Endodermal cell (in vitro differentiated cells): ENCODE measurements around the gene SLC2A10. TPM values are rescaled to one million over a fixed set of nuclear protein-coding genes. Genes with fewer than 3 reads are reported as not detected.

ENCODE experiments used
- DNase-seq: peaks from one replicate; pipeline ENCODE4 v3.0.0-alpha.2; 2017
- H3K27ac ChIP-seq: 2 replicates; pipeline ENCODE4 v1.5.1; 2013; ENCODE audit warnings: mild to moderate bottlenecking, low read depth, low read length, moderate library complexity
- H3K27me3 ChIP-seq: 2 replicates; pipeline ENCODE4 v1.6.1; 2013; ENCODE audit warnings: mild to moderate bottlenecking, low read length, moderate library complexity; ENCODE audit not compliant: insufficient read depth, control insufficient read depth, poor library complexity, severe bottlenecking
- H3K36me3 ChIP-seq: 2 replicates; pipeline ENCODE4 v1.7.0; 2013; ENCODE audit warnings: mild to moderate bottlenecking, low read length, moderate library complexity; ENCODE audit not compliant: control insufficient read depth, insufficient read depth
- H3K4me1 ChIP-seq: one replicate; pipeline ENCODE4 v1.7.0; 2013; ENCODE audit warnings: low read length; ENCODE audit not compliant: control insufficient read depth, insufficient read depth
- H3K4me3 ChIP-seq: 2 replicates; pipeline ENCODE4 v1.5.1; 2013; ENCODE audit warnings: mild to moderate bottlenecking, low read length, moderate library complexity
- H3K9ac ChIP-seq: 2 replicates; pipeline ENCODE4 v1.6.1; 2013; ENCODE audit warnings: mild to moderate bottlenecking, low read length, moderate library complexity; ENCODE audit not compliant: poor library complexity, severe bottlenecking; ENCODE audit errors: extremely low read depth
- H3K9me3 ChIP-seq: 2 replicates; pipeline ENCODE4 v1.6.1; 2013; ENCODE audit warnings: mild to moderate bottlenecking, low read length, moderate library complexity; ENCODE audit not compliant: control insufficient read depth
- H3K27ac Mint-ChIP-seq: 2 replicates; pipeline ENCODE4 v1.8.0; 2020; ENCODE audit warnings: mixed read lengths
- H3K27me3 Mint-ChIP-seq: 2 replicates; pipeline ENCODE4 v1.8.0; 2021; ENCODE audit warnings: mild to moderate bottlenecking, mixed read lengths; ENCODE audit not compliant: insufficient read depth
- H3K36me3 Mint-ChIP-seq: 2 replicates; pipeline ENCODE4 v1.8.0; 2020; ENCODE audit warnings: low read depth, mixed read lengths
- H3K4me1 Mint-ChIP-seq: 2 replicates; pipeline ENCODE4 v1.8.0; 2020; ENCODE audit warnings: mixed read lengths
- H3K4me3 Mint-ChIP-seq: 2 replicates; pipeline ENCODE4 v1.8.0; 2020; ENCODE audit warnings: mild to moderate bottlenecking, moderate library complexity, mixed read lengths
- H3K9me3 Mint-ChIP-seq: 2 replicates; pipeline ENCODE4 v1.8.0; 2020; ENCODE audit warnings: mild to moderate bottlenecking, mixed read lengths
- CTCF ChIP-seq: fragments of 200-600 bp; sonication (generic); conservative IDR thresholded peaks from 2 replicates; pipeline ENCODE4 v1.5.0; 2021; ENCODE audit warnings: antibody characterized with exemption, mild to moderate bottlenecking
- WGBS, 2 experiments: methylation state at CpG; one replicate each; pipeline versions ENCODE4 v1.1.5 to v1.1.7; 2013; ENCODE audit warnings: missing lambda C conversion rate in 2 of 2, mixed read lengths in 1 of 2; ENCODE audit not compliant: insufficient coverage in 1 of 2, insufficient read length in 1 of 2; 5-methylcytosine and 5-hydroxymethylcytosine counted together
- total RNA-seq, 2 donors: library from RNA; stranded (reverse); fragmentation: NEBNext Ultra II Directional in 1 of 2; extraction: Animal tissue kit (Norgen Biotek cat#: 25700) in 1 of 2; gene quantifications; 2 replicates in 1 of 2; 3 replicates in 1 of 2; pipeline ENCODE4 v1.2.1, GENCODE V29; 2021

Gene SLC2A10
- total RNA-seq, 2 donors from 2014 or later = 12.4 to 19.6 TPM

- H3K27ac ChIP-seq = peak overlapping the region; percentile 33
- peaks cover 28% of the 10 kb centered on the region for H3K36me3 ChIP-seq
- H3K9ac ChIP-seq = no peak overlapping the region
- Mint-ChIP-seq H3K27ac (peak overlapping the region; percentile 87), H3K4me3 (peak overlapping the region; percentile 56), H3K36me3 (peaks cover 24% of the 10 kb centered on the region), H3K4me1 (peaks cover 30% of the 10 kb centered on the region), H3K27me3 (no peaks in the 10 kb centered on the region), H3K9me3 (peaks cover 10% of the 10 kb centered on the region)
- DNase-seq = peak; percentile 90
- H3K4me1 ChIP-seq = no peaks in the 10 kb centered on the region
- peaks cover 10% of the 10 kb centered on the region for H3K9me3 ChIP-seq
- no peaks in the 10 kb centered on the region for H3K27me3 ChIP-seq
- H3K4me3 ChIP-seq = peak overlapping the region; percentile 67
- TF ChIP-seq CTCF = no peak
- 61 to 63% methylated on average over 21 to 23 of the region's 23 CpGs for WGBS, 2 experiments
These were observed 25.3 kb upstream of the SLC2A10 start for GRCh38 chr20:46683939-46684750.

- H3K36me3 Mint-ChIP-seq = peaks cover 24% of the 10 kb centered on the region
- Histone ChIP-seq H3K27ac (peak overlapping the region; percentile 95), H3K9ac (peak overlapping the region; percentile 83), H3K4me1 (no peaks in the 10 kb centered on the region), H3K36me3 (peaks cover 28% of the 10 kb centered on the region), H3K4me3 (peak overlapping the region; percentile 96), H3K9me3 (peaks cover 10% of the 10 kb centered on the region), H3K27me3 (no peaks in the 10 kb centered on the region)
- TF ChIP-seq CTCF = no peak
- H3K9me3 Mint-ChIP-seq = peaks cover 10% of the 10 kb centered on the region
- peaks cover 14% of the 10 kb centered on the region for H3K4me1 Mint-ChIP-seq
- no peak for DNase-seq
- H3K27ac Mint-ChIP-seq = peak overlapping the region; percentile 92
- 26 to 33% methylated on average over 18 to 20 of the region's 20 CpGs for WGBS, 2 experiments
- peak overlapping the region; percentile 87 for H3K4me3 Mint-ChIP-seq
- H3K27me3 Mint-ChIP-seq = no peaks in the 10 kb centered on the region
These were observed 21.0 kb upstream of the SLC2A10 start for GRCh38 chr20:46688151-46689081.

- Mint-ChIP-seq H3K9me3 (peaks cover 10% of the 10 kb centered on the region), H3K4me1 (peaks cover 7% of the 10 kb centered on the region), H3K36me3 (peaks cover 24% of the 10 kb centered on the region), H3K27me3 (no peaks in the 10 kb centered on the region), H3K4me3 (peak within 1 kb of the TSS; percentile 87), H3K27ac (peak within 1 kb of the TSS; percentile 92)
- Histone ChIP-seq H3K36me3 (peaks cover 28% of the 10 kb centered on the region), H3K4me3 (peak within 1 kb of the TSS; percentile 96), H3K27me3 (no peaks in the 10 kb centered on the region), H3K27ac (peak within 1 kb of the TSS; percentile 95), H3K4me1 (no peaks in the 10 kb centered on the region), H3K9me3 (peaks cover 10% of the 10 kb centered on the region), H3K9ac (peak within 1 kb of the TSS; percentile 83)
- WGBS, 2 experiments = 0% methylated on average over 35 to 71 of the region's 71 CpGs
- peak; percentile 100 for DNase-seq
- peak; percentile 61 for TF ChIP-seq CTCF
These were observed 20.2 kb upstream of the SLC2A10 start, which contains the start of gene TP53RK for GRCh38 chr20:46689082-46689753. TP53RK (minus strand) TSS chr20:46689444; CDS start chr20:46689414, 30 bp downstream.
